Right lobe of liver (tissue), 4 donors: ENCODE results near the gene C1orf210.

ENCODE experiments used
- CTCF ChIP-seq, 4 donors: fragments of 200-600 bp in 3 of 4; fragments of 450-650 bp in 1 of 4; IDR thresholded peaks; one replicate each; pipeline versions ENCODE4 v1.5.1 to v1.8.0; 2016 to 2022; ENCODE audit warnings: antibody characterized with exemption in 4 of 4, mild to moderate bottlenecking in 2 of 4
- POLR2A ChIP-seq: fragments of 450-650 bp; IDR thresholded peaks from one replicate; pipeline ENCODE4 v1.6.1; 2017; ENCODE audit warnings: antibody characterized with exemption, mild to moderate bottlenecking
- donor health status: DM: no; HTN: no; CAD: no.
- donor health status: DM: no; HTN: no; CAD: no.
- donor health status: DM: no; HTN: yes; CAD: no.

- no peak for TF ChIP-seq CTCF (IDR thresholded peaks at IDR 0.05)
- no peak for TF ChIP-seq POLR2A
These were observed 50.3 kb downstream of the C1orf210 start for GRCh38 chr1:43235040-43235439.
